Hematopoietic multipotent progenitor cell treated with erythropoietin and hydrocortisone succinate and interleukin-3 and kit ligand, for 17 days (in vitro differentiated cells): ENCODE data around the gene KRTDAP.

ENCODE experiments used
- DNase-seq: peaks from one replicate; pipeline ENCODE4 v3.0.0-alpha.2; 2015; ENCODE audit warnings: low spot score

Gene KRTDAP

GRCh38 chr19:35451338-35452096, 38.7 kb downstream of the KRTDAP start:
- no peak for DNase-seq

GRCh38 chr19:35449359-35450043, 40.8 kb downstream of the KRTDAP start:
- DNase-seq: no peak

- no peak for DNase-seq
These were observed 42.4 kb downstream of the KRTDAP start, which contains the start of gene FFAR2 for GRCh38 chr19:35447606-35448469. TSS of gene FFAR2 (plus strand) at chr19:35448257. CDS start at chr19:35449715, 1,458 bp downstream.

GRCh38 chr19:35445826-35446593, 44.3 kb downstream of the KRTDAP start:
- no peak for DNase-seq

- DNase-seq: no peak
These were observed 45.5 kb downstream of the KRTDAP start for GRCh38 chr19:35444735-35445134.

- no peak for DNase-seq
These were observed 48.2 kb downstream of the KRTDAP start for GRCh38 chr19:35442091-35442490.

- no peak for DNase-seq
These were observed 50.3 kb downstream of the KRTDAP start for GRCh38 chr19:35439921-35440320.

- DNase-seq: no peak
These were observed 51.7 kb downstream of the KRTDAP start for GRCh38 chr19:35438527-35438926.

- DNase-seq: no peak
These were observed 52.2 kb downstream of the KRTDAP start for GRCh38 chr19:35438096-35438495.

- DNase-seq: no peak
These were observed 52.8 kb downstream of the KRTDAP start for GRCh38 chr19:35437406-35437951.
